Epithelial cell of proximal tubule (primary cell): Measurements from ENCODE around the gene SLC13A1. TPM values are rescaled to one million over a fixed set of nuclear protein-coding genes. Genes with fewer than 3 reads are reported as not detected.

Experiments
- DNase-seq: peaks from one replicate; pipeline ENCODE4 v3.0.0-alpha.2; 2011; ENCODE audit warnings: low read depth
- H3K4me3 ChIP-seq: 2 replicates; pipeline ENCODE4 v1.5.1; 2011; ENCODE audit warnings: low read depth, mild to moderate bottlenecking, low read length
- total RNA-seq: library from RNA; depleted of rRNA; stranded (reverse); fragments of >200 nt; gene quantifications from 2 replicates; pipeline ENCODE4 v1.2.3, GENCODE V29; 2015
- TF ChIP-seq, protein P1 (sequence below): conservative IDR thresholded peaks from 2 replicates; pipeline ENCODE4 v1.5.1; 2012; ENCODE audit warnings: low read depth, mild to moderate bottlenecking, low read length

The SLC13A1 gene
- total RNA-seq, 1 donor from 2014 or later: not detected

GRCh38 chr7:123154231-123154860, 45.4 kb downstream of the SLC13A1 start:
- TF ChIP-seq, protein P1, sequence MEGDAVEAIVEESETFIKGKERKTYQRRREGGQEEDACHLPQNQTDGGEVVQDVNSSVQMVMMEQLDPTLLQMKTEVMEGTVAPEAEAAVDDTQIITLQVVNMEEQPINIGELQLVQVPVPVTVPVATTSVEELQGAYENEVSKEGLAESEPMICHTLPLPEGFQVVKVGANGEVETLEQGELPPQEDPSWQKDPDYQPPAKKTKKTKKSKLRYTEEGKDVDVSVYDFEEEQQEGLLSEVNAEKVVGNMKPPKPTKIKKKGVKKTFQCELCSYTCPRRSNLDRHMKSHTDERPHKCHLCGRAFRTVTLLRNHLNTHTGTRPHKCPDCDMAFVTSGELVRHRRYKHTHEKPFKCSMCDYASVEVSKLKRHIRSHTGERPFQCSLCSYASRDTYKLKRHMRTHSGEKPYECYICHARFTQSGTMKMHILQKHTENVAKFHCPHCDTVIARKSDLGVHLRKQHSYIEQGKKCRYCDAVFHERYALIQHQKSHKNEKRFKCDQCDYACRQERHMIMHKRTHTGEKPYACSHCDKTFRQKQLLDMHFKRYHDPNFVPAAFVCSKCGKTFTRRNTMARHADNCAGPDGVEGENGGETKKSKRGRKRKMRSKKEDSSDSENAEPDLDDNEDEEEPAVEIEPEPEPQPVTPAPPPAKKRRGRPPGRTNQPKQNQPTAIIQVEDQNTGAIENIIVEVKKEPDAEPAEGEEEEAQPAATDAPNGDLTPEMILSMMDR: peak; percentile 94
- no peak overlapping the region for H3K4me3 ChIP-seq
- peak; percentile 51 for DNase-seq

DNA sequence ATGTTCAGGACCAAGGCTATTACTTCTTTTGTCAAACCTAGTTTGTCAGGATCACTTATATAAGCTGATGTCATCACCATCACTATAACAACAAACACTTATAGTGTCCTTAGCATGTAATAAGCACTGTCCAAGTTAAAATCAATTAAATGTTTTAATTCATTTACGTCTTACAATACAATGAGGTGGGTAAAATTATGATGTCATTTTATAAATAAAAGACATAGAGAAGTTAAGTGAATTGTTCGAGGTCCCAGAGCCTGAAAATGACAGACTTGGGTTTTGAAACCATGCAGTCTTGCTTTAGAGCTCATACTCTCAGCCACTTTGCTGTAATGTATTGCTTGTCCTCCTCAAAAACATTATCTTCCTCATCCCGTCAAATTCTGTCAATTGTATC, 48.3 kb downstream of the SLC13A1 start:
- TF ChIP-seq, protein P1: no peak
- no peak overlapping the region for H3K4me3 ChIP-seq

DNA sequence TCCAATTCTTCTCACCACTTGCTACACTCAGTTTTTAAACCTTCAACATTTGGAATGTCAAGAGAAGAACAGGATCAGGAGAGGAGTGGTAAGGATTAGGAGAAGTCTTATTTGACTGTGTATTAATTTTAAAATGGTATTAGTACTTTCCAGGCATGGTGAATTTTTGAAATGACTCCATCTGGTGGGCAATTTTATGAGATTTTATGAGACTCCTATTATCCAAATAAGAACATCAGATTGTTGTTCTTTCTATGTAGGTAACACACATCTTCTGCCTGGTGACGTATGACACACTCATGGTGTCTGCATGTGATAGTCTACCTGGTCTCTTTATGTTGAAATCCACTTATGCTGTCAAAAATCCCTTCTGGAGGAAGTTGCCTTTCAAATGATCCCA, 51.0 kb downstream of the SLC13A1 start:
- no peak overlapping the region for H3K4me3 ChIP-seq
- TF ChIP-seq, protein P1: peak; percentile 26
- no peak for DNase-seq

More for the DNA sequence above, 48.3 kb downstream of the SLC13A1 start:
- DNase-seq: no peak

DNA sequence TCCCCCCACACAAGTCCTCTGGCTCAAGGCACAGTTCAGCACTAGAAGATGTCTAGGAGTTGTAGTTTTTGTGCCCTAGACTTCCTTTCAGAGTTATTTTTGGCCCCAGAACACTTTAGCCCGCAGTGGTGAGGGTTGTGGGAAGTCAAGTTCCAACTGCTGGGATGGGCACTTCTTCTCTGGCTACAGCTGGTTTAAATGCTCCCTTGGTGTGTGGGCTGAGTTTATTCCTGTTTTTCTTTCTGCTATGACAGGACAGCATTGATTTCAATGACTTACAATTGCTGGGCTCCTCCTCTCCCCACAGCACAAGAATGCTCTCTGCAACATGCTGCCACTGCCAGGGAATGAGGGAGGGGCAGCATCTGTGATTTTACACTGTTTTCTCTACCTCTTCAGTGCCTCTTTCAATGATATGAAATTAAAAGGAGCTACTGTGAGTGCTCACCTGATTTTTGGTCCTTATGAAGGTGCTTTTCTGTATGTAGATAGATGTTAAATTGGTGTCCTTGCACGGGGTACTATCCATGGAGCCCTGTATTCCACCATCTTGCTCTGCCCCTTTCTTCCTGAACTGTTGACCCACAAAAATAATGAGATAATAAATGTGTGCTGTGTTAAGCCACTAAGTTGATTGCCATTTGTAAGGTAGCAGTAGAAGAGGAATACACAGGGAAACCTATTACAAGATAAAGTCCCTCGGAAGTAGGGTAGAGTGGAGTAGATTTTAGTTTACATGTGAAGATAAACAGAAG, 56.3 kb downstream of the SLC13A1 start:
- TF ChIP-seq, protein P1: no peak
- H3K4me3 ChIP-seq: no peak overlapping the region
- DNase-seq: no peak

DNA sequence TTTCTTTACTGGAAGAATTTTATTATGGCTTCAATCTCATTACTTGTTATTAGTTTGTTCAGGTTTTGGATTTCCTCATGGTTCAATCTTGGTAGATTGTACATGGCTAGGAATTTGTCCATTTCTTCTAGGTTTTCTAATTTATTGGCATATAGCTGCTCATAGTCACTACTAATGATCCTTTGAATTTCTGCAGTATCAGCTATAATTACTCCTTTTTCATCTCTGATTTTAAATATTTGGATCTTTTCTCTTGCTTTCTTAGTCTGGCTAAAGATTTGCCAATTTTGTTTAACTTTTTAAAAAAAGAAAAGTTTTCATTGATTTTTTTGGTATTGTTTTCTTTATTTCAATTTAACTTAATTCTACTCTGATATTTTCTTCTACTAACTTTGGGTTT, 59.2 kb downstream of the SLC13A1 start:
- DNase-seq: no peak
- TF ChIP-seq, protein P1: no peak
- no peak overlapping the region for H3K4me3 ChIP-seq

GRCh38 chr7:123135960-123136359, 63.8 kb downstream of the SLC13A1 start:
- TF ChIP-seq, protein P1: no peak
- no peak for DNase-seq
- H3K4me3 ChIP-seq: no peak overlapping the region
